CD8-positive, alpha-beta memory T cell (primary cell): ENCODE measurements around the gene ING4. TPM values are rescaled to one million over a fixed set of nuclear protein-coding genes. Genes with fewer than 3 reads are reported as not detected.

Source experiments
- CTCF ChIA-PET: fragments of 350-600 bp; sonication (Branson Sonifier 250); formaldehyde crosslinking; loops from one replicate; lab custom pipeline; 2021; ENCODE audit warnings: antibody characterized with exemption; lab: Charles Lee
- POLR2A ChIA-PET: fragments of 350-600 bp; sonication (Branson Sonifier 250); formaldehyde crosslinking; loops from one replicate; lab custom pipeline; 2021; ENCODE audit warnings: antibody characterized with exemption; lab: Charles Lee
- DNase-seq, 5 donors: peaks; one replicate each; pipeline versions ENCODE4 v3.0.0 to v3.0.0-alpha.2; 2020 to 2022; ENCODE audit warnings: mixed read lengths in 1 of 5
- H3K27ac ChIP-seq: one replicate; pipeline ENCODE4 v1.7.0; 2013; ENCODE audit warnings: low read depth, mild to moderate bottlenecking, low read length, moderate library complexity
- H3K27me3 ChIP-seq: 2 replicates; pipeline ENCODE4 v1.7.0; 2013; ENCODE audit warnings: low read length, mild to moderate bottlenecking; ENCODE audit not compliant: insufficient read depth, poor library complexity, severe bottlenecking
- H3K36me3 ChIP-seq: 2 replicates; pipeline ENCODE4 v1.7.0; 2013; ENCODE audit warnings: mild to moderate bottlenecking, low read length, moderate library complexity; ENCODE audit not compliant: insufficient read depth
- H3K4me1 ChIP-seq: 2 replicates; pipeline ENCODE4 v1.7.0; 2013; ENCODE audit warnings: mild to moderate bottlenecking, low read length, moderate library complexity; ENCODE audit not compliant: insufficient read depth
- H3K4me3 ChIP-seq: 2 replicates; pipeline ENCODE4 v1.7.0; 2013; ENCODE audit warnings: mild to moderate bottlenecking, low read length
- H3K9me3 ChIP-seq: 2 replicates; pipeline ENCODE4 v1.7.0; 2013; ENCODE audit warnings: mild to moderate bottlenecking, low read length
- H3K27ac Mint-ChIP-seq, 8 donors: one replicate each; pipeline ENCODE4 v1.8.0; 2020 to 2021; ENCODE audit warnings: mixed read lengths in 8 of 8, mild to moderate bottlenecking in 6 of 8, inconsistent platforms in 3 of 8, moderate library complexity in 3 of 8
- H3K27me3 Mint-ChIP-seq, 2 donors: one replicate each; pipeline ENCODE4 v1.8.0; 2020 to 2021; ENCODE audit warnings: mixed read lengths in 2 of 2, mild to moderate bottlenecking in 1 of 2, moderate library complexity in 1 of 2
- H3K36me3 Mint-ChIP-seq, 3 donors: one replicate each; pipeline ENCODE4 v1.8.0; 2020 to 2021; ENCODE audit warnings: mixed read lengths in 3 of 3, inconsistent platforms in 1 of 3, mild to moderate bottlenecking in 1 of 3
- H3K4me1 Mint-ChIP-seq, 3 donors: one replicate each; pipeline ENCODE4 v1.8.0; 2020 to 2021; ENCODE audit warnings: mixed read lengths in 3 of 3, inconsistent platforms in 1 of 3, mild to moderate bottlenecking in 1 of 3
- H3K4me3 Mint-ChIP-seq, 7 donors: one replicate each; pipeline ENCODE4 v1.8.0; 2020 to 2021; ENCODE audit warnings: mixed read lengths in 7 of 7, mild to moderate bottlenecking in 6 of 7, moderate library complexity in 4 of 7, inconsistent platforms in 2 of 7
- H3K9me3 Mint-ChIP-seq, 5 donors: one replicate each; pipeline ENCODE4 v1.8.0; 2020 to 2022; ENCODE audit warnings: mixed read lengths in 5 of 5, mild to moderate bottlenecking in 3 of 5, moderate library complexity in 2 of 5, inconsistent platforms in 1 of 5
- polyA plus RNA-seq: library from polyadenylated mRNA; unstranded; fragments of 300-500 nt; fragmentation: Illumina TruSeq; gene quantifications from one replicate; pipeline ENCODE4 v1.2.3, GENCODE V29; 2021
- total RNA-seq, 2 experiments: library from RNA; stranded (reverse); gene quantifications; one replicate each; pipeline ENCODE4 v1.2.3, GENCODE V29; 2021

The ING4 gene
- total and polyA plus RNA-seq, 3 experiments from 2014 or later, result 17.4 to 80.3 (median 18.5) TPM

GRCh38 chr12:6676962-6677361, 14.0 kb upstream of the ING4 start:
- Mint-ChIP-seq H3K4me1 (peaks cover 5 to 21% (median 7%) of the 10 kb centered on the region in 3 donors), H3K36me3 (peaks cover 4 to 95% (median 27%) of the 10 kb centered on the region in 3 donors), H3K4me3 (no peak overlapping the region), H3K9me3 (no peaks in the 10 kb centered on the region), H3K27ac (peak overlapping the region in 1 of 8 donors; percentile 54), H3K27me3 (peaks cover 0 to 1% of the 10 kb centered on the region in 2 donors)
- ChIA-PET CTCF (no interaction called here), POLR2A (no interaction called here)
- H3K27ac ChIP-seq, result no peak overlapping the region
- DNase-seq, result no peak
- H3K27me3 ChIP-seq, result no peaks in the 10 kb centered on the region
- H3K4me1 ChIP-seq, result no peaks in the 10 kb centered on the region
- H3K9me3 ChIP-seq, result no peaks in the 10 kb centered on the region
- H3K36me3 ChIP-seq, result peaks cover 79% of the 10 kb centered on the region
- no peak overlapping the region for H3K4me3 ChIP-seq

GRCh38 chr12:6672143-6672542, 9.2 kb upstream of the ING4 start:
- H3K36me3 Mint-ChIP-seq, result peaks cover 10 to 98% (median 36%) of the 10 kb centered on the region in 3 donors
- POLR2A ChIA-PET, result no interaction called here
- no peak for DNase-seq
- no peaks in the 10 kb centered on the region for H3K4me1 ChIP-seq
- no peaks in the 10 kb centered on the region for H3K27me3 ChIP-seq
- no peaks in the 10 kb centered on the region for H3K9me3 ChIP-seq
- H3K27me3 Mint-ChIP-seq, result no peaks in the 10 kb centered on the region
- CTCF ChIA-PET, result no interaction called here
- no peak overlapping the region for H3K27ac ChIP-seq
- no peak overlapping the region for H3K4me3 ChIP-seq
- peaks cover 0 to 4% (median 0%) of the 10 kb centered on the region in 3 donors for H3K4me1 Mint-ChIP-seq
- H3K36me3 ChIP-seq, result peaks cover 88% of the 10 kb centered on the region
- H3K27ac Mint-ChIP-seq, result no peak overlapping the region
- no peak overlapping the region for H3K4me3 Mint-ChIP-seq
- no peaks in the 10 kb centered on the region for H3K9me3 Mint-ChIP-seq

- no peak overlapping the region for H3K4me3 Mint-ChIP-seq
- ChIA-PET POLR2A (interaction anchor here (0.6 kb wide), 1 partner anchor 14 kb away, joined by 3 read pairs; no protein-coding TSS in a partner anchor), CTCF (interaction anchor here (0.7 to 1.5 kb wide), 2 partner anchors 18 to 53 kb away, joined by 3 to 4 read pairs; no protein-coding TSS in a partner anchor)
- H3K9me3 Mint-ChIP-seq, result no peaks in the 10 kb centered on the region
- Histone ChIP-seq H3K9me3 (no peaks in the 10 kb centered on the region), H3K27me3 (no peaks in the 10 kb centered on the region), H3K4me3 (no peak overlapping the region), H3K4me1 (peaks cover 7% of the 10 kb centered on the region), H3K27ac (no peak overlapping the region), H3K36me3 (peaks cover 55% of the 10 kb centered on the region)
- peaks cover 10 to 66% (median 28%) of the 10 kb centered on the region in 3 donors for H3K36me3 Mint-ChIP-seq
- H3K4me1 Mint-ChIP-seq, result peaks cover 10 to 15% (median 10%) of the 10 kb centered on the region in 3 donors
- no peak for DNase-seq
- peak overlapping the region in 3 of 8 donors; percentile 10 to 73 (median 37) for H3K27ac Mint-ChIP-seq
- H3K27me3 Mint-ChIP-seq, result no peaks in the 10 kb centered on the region
Observed at GRCh38 chr12:6667559-6668210, 4.8 kb upstream of the ING4 start.

- DNase-seq, result no peak
- ChIA-PET CTCF (interaction anchor here (0.8 kb wide), 1 partner anchor 120 kb away, joined by 3 read pairs; no protein-coding TSS in a partner anchor), POLR2A (interaction anchor here (0.5 kb wide), 1 partner anchor 76 kb away, joined by 3 read pairs; no protein-coding TSS in a partner anchor)
- Histone ChIP-seq H3K36me3 (peaks cover 40% of the 10 kb centered on the region), H3K27me3 (no peaks in the 10 kb centered on the region), H3K4me3 (no peak overlapping the region), H3K27ac (no peak overlapping the region), H3K9me3 (no peaks in the 10 kb centered on the region), H3K4me1 (peaks cover 20% of the 10 kb centered on the region)
- no peak overlapping the region for H3K4me3 Mint-ChIP-seq
- H3K27ac Mint-ChIP-seq, result peak overlapping the region in 2 of 8 donors; percentile 1 to 37
- no peaks in the 10 kb centered on the region for H3K27me3 Mint-ChIP-seq
- peaks cover 10 to 51% (median 22%) of the 10 kb centered on the region in 3 donors for H3K36me3 Mint-ChIP-seq
- H3K9me3 Mint-ChIP-seq, result no peaks in the 10 kb centered on the region
- H3K4me1 Mint-ChIP-seq, result peaks cover 18 to 25% (median 21%) of the 10 kb centered on the region in 3 donors
Observed at GRCh38 chr12:6666211-6666610, 3.3 kb upstream of the ING4 start.

GRCh38 chr12:6664902-6665301, 2.0 kb upstream of the ING4 start:
- Histone ChIP-seq H3K27me3 (no peaks in the 10 kb centered on the region), H3K4me1 (peaks cover 20% of the 10 kb centered on the region), H3K36me3 (peaks cover 27% of the 10 kb centered on the region), H3K4me3 (no peak overlapping the region), H3K9me3 (no peaks in the 10 kb centered on the region), H3K27ac (no peak overlapping the region)
- Mint-ChIP-seq H3K9me3 (no peaks in the 10 kb centered on the region), H3K27ac (peak overlapping the region in 6 of 8 donors; percentile 21 to 98 (median 70)), H3K4me3 (peak overlapping the region in 1 of 7 donors; percentile 26), H3K36me3 (peaks cover 10 to 42% (median 18%) of the 10 kb centered on the region in 3 donors), H3K4me1 (peaks cover 20 to 31% (median 25%) of the 10 kb centered on the region in 3 donors), H3K27me3 (no peaks in the 10 kb centered on the region)
- no peak for DNase-seq
- ChIA-PET CTCF (interaction anchor here (1.0 to 1.8 kb wide), 2 partner anchors 24 to 156 kb away, joined by 3 to 8 read pairs; partner anchors contain the start of gene ZNF384), POLR2A (interaction anchor here (1.5 kb wide), 1 partner anchor 24 kb away, joined by 8 read pairs; the partner anchor contains the start of gene ZNF384)

DNA sequence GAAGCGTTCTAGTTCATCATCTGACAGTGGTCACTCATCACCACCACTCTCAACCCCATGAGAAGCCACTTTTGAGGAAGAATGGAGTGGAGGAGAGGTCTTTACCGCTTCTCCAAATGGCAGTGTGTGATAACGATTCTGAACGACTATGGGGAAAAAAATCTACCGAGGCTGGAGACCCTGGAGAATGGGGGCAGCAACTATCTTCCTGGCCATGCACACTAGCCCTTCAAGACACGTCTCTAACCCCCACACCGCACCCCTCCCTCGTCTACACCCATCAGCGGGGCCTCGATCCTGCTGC, 365 bp downstream of the ING4 start:
- no peaks in the 10 kb centered on the region for H3K27me3 ChIP-seq
- CTCF ChIA-PET, result no interaction called here
- H3K4me1 ChIP-seq, result peaks cover 20% of the 10 kb centered on the region
- peak overlapping the region; percentile 76 for H3K4me3 ChIP-seq
- DNase-seq, result no peak
- Mint-ChIP-seq H3K9me3 (no peaks in the 10 kb centered on the region), H3K36me3 (peaks cover 0 to 32% (median 13%) of the 10 kb centered on the region in 3 donors), H3K4me1 (peaks cover 28 to 44% (median 36%) of the 10 kb centered on the region in 3 donors), H3K27me3 (no peaks in the 10 kb centered on the region), H3K4me3 (peak overlapping the region; percentile 90 to 98 (median 95)), H3K27ac (peak overlapping the region; percentile 88 to 99 (median 98))
- peak overlapping the region; percentile 83 for H3K27ac ChIP-seq
- no peaks in the 10 kb centered on the region for H3K9me3 ChIP-seq
- H3K36me3 ChIP-seq, result peaks cover 8% of the 10 kb centered on the region
- POLR2A ChIA-PET, result no interaction called here

DNA sequence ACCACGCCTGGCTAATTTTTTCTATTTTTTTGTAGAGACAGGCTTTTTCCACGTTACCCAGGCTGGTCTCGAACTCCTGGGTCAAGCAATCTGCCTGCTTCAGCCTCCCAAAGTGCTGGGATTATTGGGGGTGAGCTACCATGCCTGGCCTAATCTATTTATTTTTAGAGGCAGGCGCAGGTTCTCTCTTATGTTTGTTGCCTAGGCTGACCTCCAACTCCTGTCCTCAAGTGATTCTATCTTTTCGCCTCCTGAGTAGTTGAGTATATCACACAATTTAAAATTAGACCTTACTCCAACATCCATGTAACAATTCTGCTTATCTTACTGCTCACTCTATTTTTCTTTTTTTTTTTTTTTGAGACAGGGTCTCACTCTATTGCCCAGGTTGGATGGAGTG, 8.9 kb downstream of the ING4 start:
- Mint-ChIP-seq H3K36me3 (peaks cover 5 to 82% (median 18%) of the 10 kb centered on the region in 3 donors), H3K4me1 (peaks cover 10 to 14% (median 11%) of the 10 kb centered on the region in 3 donors), H3K4me3 (no peak overlapping the region), H3K9me3 (no peaks in the 10 kb centered on the region), H3K27ac (peak overlapping the region in 3 of 8 donors; percentile 60 to 95 (median 73)), H3K27me3 (no peaks in the 10 kb centered on the region)
- no peak overlapping the region for H3K4me3 ChIP-seq
- no peaks in the 10 kb centered on the region for H3K27me3 ChIP-seq
- H3K4me1 ChIP-seq, result no peaks in the 10 kb centered on the region
- POLR2A ChIA-PET, result no interaction called here
- CTCF ChIA-PET, result no interaction called here
- no peaks in the 10 kb centered on the region for H3K9me3 ChIP-seq
- no peak overlapping the region for H3K27ac ChIP-seq
- H3K36me3 ChIP-seq, result peaks cover 47% of the 10 kb centered on the region
- no peak for DNase-seq

GRCh38 chr12:6653342-6653741, 9.6 kb downstream of the ING4 start:
- no peak overlapping the region for H3K27ac ChIP-seq
- H3K4me3 ChIP-seq, result no peak overlapping the region
- Mint-ChIP-seq H3K36me3 (peaks cover 5 to 77% (median 14%) of the 10 kb centered on the region in 3 donors), H3K27me3 (no peaks in the 10 kb centered on the region), H3K4me1 (peaks cover 4 to 8% (median 6%) of the 10 kb centered on the region in 3 donors), H3K4me3 (no peak overlapping the region), H3K27ac (peak overlapping the region in 1 of 8 donors; percentile 33), H3K9me3 (no peaks in the 10 kb centered on the region)
- ChIA-PET CTCF (no interaction called here), POLR2A (no interaction called here)
- DNase-seq, result no peak
- no peaks in the 10 kb centered on the region for H3K4me1 ChIP-seq
- H3K27me3 ChIP-seq, result no peaks in the 10 kb centered on the region
- no peaks in the 10 kb centered on the region for H3K9me3 ChIP-seq
- H3K36me3 ChIP-seq, result peaks cover 48% of the 10 kb centered on the region
